Endothelial cell of umbilical vein (primary cell): Measurements from ENCODE around the gene ZBTB22. TPM values are rescaled to one million over a fixed set of nuclear protein-coding genes. Genes with fewer than 3 reads are reported as not detected.

Experiments
- BruUV-seq: library from RNA; stranded (reverse); fragments of 400-500 nt; replicated peaks from 2 replicates; lab custom pipeline; 2021; lab: Mats Ljungman, UMichigan
- CTCF ChIA-PET: fragments of 300-600, 350-600 bp; sonication (Branson Sonifier 250); formaldehyde crosslinking; loops from one replicate; lab custom pipeline; 2021; ENCODE audit warnings: antibody characterized with exemption, inconsistent platforms; lab: Charles Lee
- POLR2A ChIA-PET: fragments of 300-600, 350-600 bp; sonication (Branson Sonifier 250); formaldehyde crosslinking; loops from one replicate; lab custom pipeline; 2021; ENCODE audit warnings: antibody characterized with exemption, inconsistent platforms; lab: Charles Lee
- DNase-seq: peaks from one replicate; pipeline ENCODE4 v3.0.0-alpha.2; 2011; ENCODE audit warnings: low read depth, low spot score
- FAIRE-seq: peaks from 2 replicates; lab custom pipeline; 2011; peaks lifted over from hg19 to GRCh38; lab: Jason Lieb, UNC
- H2AFZ ChIP-seq: 2 replicates; pipeline ENCODE4 v1.6.0; 2012; ENCODE audit warnings: low read depth, low read length, control low read depth, inconsistent platforms
- H3K27ac ChIP-seq: 2 replicates; pipeline ENCODE4 v1.5.1; 2011; ENCODE audit warnings: low read depth, mild to moderate bottlenecking, control low read depth, low read length, moderate library complexity; ENCODE audit not compliant: insufficient read depth
- H3K27me3 ChIP-seq, 2 experiments: 2 replicates each; pipeline versions ENCODE4 v1.6.0 to v1.6.1; 2011; ENCODE audit warnings: low read length in 2 of 2, mixed read lengths in 1 of 2; ENCODE audit not compliant: control insufficient read depth in 2 of 2, insufficient read depth in 2 of 2
- H3K36me3 ChIP-seq, 2 experiments: 2 replicates in 1 of 2; 3 replicates in 1 of 2; pipeline ENCODE4 v1.5.1; 2011; ENCODE audit warnings: low read length in 2 of 2, mild to moderate bottlenecking in 1 of 2, moderate library complexity in 1 of 2; ENCODE audit not compliant: control insufficient read depth in 2 of 2, insufficient read depth in 2 of 2; ENCODE audit errors: extremely low read depth in 1 of 2
- H3K4me1 ChIP-seq: 3 replicates; pipeline ENCODE4 v1.5.1; 2011; ENCODE audit warnings: mild to moderate bottlenecking, low read length; ENCODE audit not compliant: control insufficient read depth, insufficient read depth; ENCODE audit errors: extremely low read depth
- H3K4me2 ChIP-seq: 2 replicates; pipeline ENCODE4 v1.6.1; 2011; ENCODE audit warnings: low read length, control low read depth, mixed read lengths; ENCODE audit not compliant: insufficient read depth
- H3K4me3 ChIP-seq, 3 experiments: fragments of 200-600 bp in 1 of 3; sonication (generic), shearing (Covaris generic) in 1 of 3; replicated peaks in 1 of 3; 2 replicates each; pipeline ENCODE4 v1.5.1; 2011 to 2016; ENCODE audit warnings: control low read depth in 3 of 3, low read length in 3 of 3, mild to moderate bottlenecking in 2 of 3, inconsistent platforms in 1 of 3, low read depth in 1 of 3, moderate library complexity in 1 of 3; ENCODE audit not compliant: insufficient read depth in 1 of 3
- H3K79me2 ChIP-seq: 2 replicates; pipeline ENCODE4 v1.6.0; 2012; ENCODE audit warnings: low read length, inconsistent platforms; ENCODE audit not compliant: control insufficient read depth, insufficient read depth
- H3K9ac ChIP-seq: replicated peaks from 2 replicates; pipeline ENCODE3; 2011; ENCODE audit warnings: low read length, control low read depth; ENCODE audit not compliant: insufficient read depth; ENCODE audit errors: extremely low read depth
- H3K9me1 ChIP-seq: replicated peaks from 3 replicates; pipeline ENCODE4 v1.6.0; 2011; ENCODE audit warnings: mild to moderate bottlenecking, low read length; ENCODE audit not compliant: control insufficient read depth, insufficient read depth; ENCODE audit errors: extremely low read depth
- H3K9me3 ChIP-seq: replicated peaks from 2 replicates; pipeline ENCODE4 v1.5.1; 2012; ENCODE audit warnings: low read length, inconsistent platforms; ENCODE audit not compliant: control insufficient read depth, insufficient read depth
- H4K20me1 ChIP-seq: replicated peaks from 2 replicates; pipeline ENCODE3; 2011; ENCODE audit warnings: mild to moderate bottlenecking, low read length; ENCODE audit not compliant: control insufficient read depth, insufficient read depth; ENCODE audit errors: extremely low read depth
- CTCF ChIP-seq, 2 donors: IDR thresholded peaks; 1 replicate in 1 of 2; 2 replicates in 1 of 2; pipeline ENCODE4 v1.5.1; 2011; ENCODE audit warnings: low read length in 2 of 2, mild to moderate bottlenecking in 2 of 2, moderate library complexity in 2 of 2, control low read depth in 1 of 2, inconsistent platforms in 1 of 2, low read depth in 1 of 2; ENCODE audit not compliant: insufficient read depth in 1 of 2; ENCODE audit errors: extremely low read depth in 1 of 2
- EZH2 ChIP-seq: IDR thresholded peaks from 2 replicates; pipeline ENCODE4 v1.6.1; 2012; ENCODE audit warnings: borderline replicate concordance, low read depth, mild to moderate bottlenecking, moderate library complexity, low read length, inconsistent platforms; ENCODE audit not compliant: severe bottlenecking
- POLR2A ChIP-seq: IDR thresholded peaks from 2 replicates; pipeline ENCODE4 v1.6.1; 2012; ENCODE audit warnings: low read depth, mild to moderate bottlenecking, control low read depth, low read length
- POLR2AphosphoS5 ChIP-seq: IDR thresholded peaks from 2 replicates; pipeline ENCODE4 v1.6.1; 2012; ENCODE audit warnings: low read depth, mild to moderate bottlenecking, control low read depth, low read length, moderate library complexity; ENCODE audit not compliant: insufficient read depth
- dilution Hi-C: fragments of 300-500 bp; cut with MboI; formaldehyde crosslinking; loops from one replicate; pipeline ENCODE4 v1.15.0; 2019; ENCODE audit warnings: low sequenced_read_pairs; ENCODE audit not compliant: extremely low pct_ligation_motif_present
- intact Hi-C: fragments of 100-400 bp; cut with micrococcal nuclease; formaldehyde crosslinking; loops from one replicate; pipeline ENCODE4 v1.10.0; 2022
- polyA plus RNA-seq, 4 experiments: library from polyadenylated mRNA; depleted of rRNA in 3 of 4; stranded (reverse) in 3 of 4; unstranded in 1 of 4; fragments of >200 nt; gene quantifications; 2 replicates each; pipeline versions ENCODE4 v1.2.1 to v1.2.3, GENCODE V29; 2011 to 2012; ENCODE audit warnings: missing spikeins in 1 of 4
- total RNA-seq: library from RNA; stranded (reverse); gene quantifications from 2 replicates; pipeline ENCODE4 v1.2.3, GENCODE V29; 2021

The ZBTB22 gene
- total and polyA plus RNA-seq, 2 donors (not counting 3 experiments of a cell fraction or from before 2014, with no cell fraction given): 12.6 to 15.4 TPM

GRCh38 chr6:33298773-33299236 lies 18.7 kb downstream of the ZBTB22 start, which contains the start of gene RGL2:
Gene RGL2 (minus strand): TSS chr6:33298942. CDS start chr6:33298610, 332 bp downstream.
- ChIA-PET CTCF (interaction anchor here (0.9 to 3.3 kb wide), 13 partner anchors 9 to 127 kb away, joined by 3 to 39 read pairs (median 10); partner anchors contain the start of genes B3GALT4, PFDN6, RPS18 and TAPBP), POLR2A (interaction anchor here (1.7 kb wide), 1 partner anchor 19 kb away, joined by 6 read pairs; the partner anchor contains the start of gene ZBTB22)
- Histone ChIP-seq H3K36me3 (peaks cover 0 to 13% of the 10 kb centered on the region in 2 experiments), H3K9me3 (no peaks in the 10 kb centered on the region), H2AFZ (peak within 1 kb of the TSS; percentile 40), H3K4me3 (peak within 1 kb of the TSS; percentile 67 to 82 (median 75)), H3K9me1 (no peaks in the 10 kb centered on the region), H3K27ac (peak within 1 kb of the TSS; percentile 80), H3K79me2 (peaks cover 16% of the 10 kb centered on the region), H3K9ac (peak within 1 kb of the TSS; percentile 65), H3K27me3 (no peaks in the 10 kb centered on the region), H3K4me2 (peak within 1 kb of the TSS; percentile 76), H4K20me1 (no peaks in the 10 kb centered on the region), H3K4me1 (peaks cover 13% of the 10 kb centered on the region)
- intact Hi-C loops (loop anchor here (1.0 kb wide), 4 partner anchors 10 to 27 kb away; partner anchors contain the start of genes PFDN6, RPS18, TAPBP and WDR46), dilution Hi-C loops (no loop called here)
- TF ChIP-seq POLR2AphosphoS5: peak; percentile 8
- no peak for TF ChIP-seq EZH2
- no peak for DNase-seq
- no TSS peak for BruUV-seq
- no peak for FAIRE-seq

GRCh38 chr6:33297956-33298772 lies 19.4 kb downstream of the ZBTB22 start:
- H3K36me3 ChIP-seq: peaks cover 2 to 17% of the 10 kb centered on the region in 2 experiments
- peak in 1 of 2 donors; percentile 3 for TF ChIP-seq CTCF (IDR thresholded peaks at IDR 0.05; ENCODE audit: extremely low read depth in 1 of 2, insufficient read depth in 1 of 2, low read depth in 1 of 2, low read length in 2 of 2)
- no peak for TF ChIP-seq POLR2A
- peaks cover 16% of the 10 kb centered on the region for H3K79me2 ChIP-seq
- intact Hi-C loops (no loop called here), dilution Hi-C loops (no loop called here)
- ChIA-PET CTCF (interaction anchor here (1.2 to 3.3 kb wide), 5 partner anchors 9 to 47 kb away, joined by 5 to 39 read pairs (median 14); partner anchors contain the start of genes B3GALT4, PFDN6, WDR46 and ZBTB22), POLR2A (interaction anchor here (0.6 to 1.7 kb wide), 3 partner anchors 9 to 21 kb away, joined by 5 to 9 read pairs (median 6); partner anchors contain the start of genes B3GALT4, WDR46 and ZBTB22)
- peak overlapping the region; percentile 73 for H3K27ac ChIP-seq
- H3K4me1 ChIP-seq: peaks cover 13% of the 10 kb centered on the region
- peak overlapping the region; percentile 65 for H3K9ac ChIP-seq
- peak overlapping the region; percentile 76 for H3K4me2 ChIP-seq
- H4K20me1 ChIP-seq: no peaks in the 10 kb centered on the region
- DNase-seq (peak; percentile 55), FAIRE-seq (peak; percentile 76)
- no TSS peak for BruUV-seq
- peak overlapping the region; percentile 67 to 82 (median 75) for H3K4me3 ChIP-seq
- H3K9me1 ChIP-seq: no peaks in the 10 kb centered on the region
- no peaks in the 10 kb centered on the region for H3K27me3 ChIP-seq
- H2AFZ ChIP-seq: no peak overlapping the region
- no peaks in the 10 kb centered on the region for H3K9me3 ChIP-seq
